IMR-90 (cell line): ENCODE measurements around the gene TARS3.

Source experiments
- CTCF ChIP-seq: conservative IDR thresholded peaks from 2 replicates; pipeline ENCODE4 v1.5.1; 2012; ENCODE audit warnings: mild to moderate bottlenecking, low read depth, low read length, improper control_type of control experiment
- RFX5 ChIP-seq: IDR thresholded peaks from 2 replicates; pipeline ENCODE4 v1.8.0; 2012; ENCODE audit warnings: low read depth, mild to moderate bottlenecking, low read length, moderate library complexity

GRCh38 chr15:101657171-101657570, 67.1 kb downstream of the TARS3 start:
- TF ChIP-seq CTCF (no peak), RFX5 (no peak)
